Calu3 (cell line): ENCODE results near the gene SYT10. TPM values are rescaled to one million over a fixed set of nuclear protein-coding genes. Genes with fewer than 3 reads are reported as not detected.

Experiments used
- BruUV-seq: library from RNA; stranded (reverse); fragments of 400-500 nt; replicated peaks from 2 replicates; lab custom pipeline; 2021; lab: Mats Ljungman, UMichigan
- CTCF ChIA-PET: fragments of 300-600 bp; sonication (Branson Sonifier 250); formaldehyde crosslinking; loops from one replicate; lab custom pipeline; 2022; ENCODE audit warnings: antibody characterized with exemption; lab: Charles Lee
- DNase-seq: peaks from one replicate; pipeline ENCODE4 v3.0.0; 2022
- H3K27ac Mint-ChIP-seq: one replicate; pipeline ENCODE4 v1.8.0; 2022; ENCODE audit warnings: mixed read lengths; ENCODE audit not compliant: unreplicated experiment
- H3K27me3 Mint-ChIP-seq: one replicate; pipeline ENCODE4 v1.8.0; 2022; ENCODE audit warnings: mixed read lengths; ENCODE audit not compliant: unreplicated experiment
- H3K36me3 Mint-ChIP-seq: one replicate; pipeline ENCODE4 v1.8.0; 2022; ENCODE audit warnings: mild to moderate bottlenecking, moderate library complexity, mixed read lengths; ENCODE audit not compliant: insufficient read depth, unreplicated experiment
- H3K4me1 Mint-ChIP-seq: one replicate; pipeline ENCODE4 v1.8.0; 2022; ENCODE audit warnings: mild to moderate bottlenecking, low read depth, mixed read lengths; ENCODE audit not compliant: unreplicated experiment
- H3K4me3 Mint-ChIP-seq: one replicate; pipeline ENCODE4 v1.8.0; 2022; ENCODE audit warnings: mild to moderate bottlenecking, low read depth, moderate library complexity, mixed read lengths; ENCODE audit not compliant: unreplicated experiment
- H3K9me3 Mint-ChIP-seq: one replicate; pipeline ENCODE4 v1.8.0; 2022; ENCODE audit warnings: low read depth, mixed read lengths; ENCODE audit not compliant: unreplicated experiment
- intact Hi-C: fragments of 100-400 bp; cut with micrococcal nuclease; formaldehyde crosslinking; loops from one replicate; pipeline ENCODE4 v1.10.0; 2022; ENCODE audit not compliant: unreplicated experiment
- total RNA-seq: library from RNA; stranded (reverse); gene quantifications from 2 replicates; pipeline ENCODE4 v1.2.3, GENCODE V29; 2022
- TF ChIP-seq, protein P1 (sequence below): fragments of 200-600 bp; IDR thresholded peaks from one replicate; pipeline ENCODE4 v1.8.0; 2022; ENCODE audit warnings: antibody characterized with exemption; ENCODE audit not compliant: unreplicated experiment

SYT10 gene
- total RNA-seq, 1 experiment from 2014 or later, result 2.9 TPM

DNA sequence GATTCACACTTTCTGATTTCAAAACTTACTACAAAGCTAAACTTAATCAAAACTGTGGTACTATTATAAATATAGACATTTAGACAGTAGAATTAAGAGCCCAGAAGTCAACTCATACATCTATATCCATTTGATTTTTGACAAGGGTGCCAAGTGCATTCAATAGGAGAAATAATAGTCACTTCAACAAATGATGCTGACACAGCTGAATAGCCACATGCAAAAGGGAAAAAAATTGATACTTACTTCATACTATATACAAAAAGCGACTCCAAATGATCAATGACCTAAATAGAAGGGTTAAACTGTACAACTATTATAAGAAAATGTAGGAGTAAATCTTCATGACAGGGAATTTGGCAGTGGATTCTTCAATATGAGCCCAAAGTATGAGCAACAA lies 40.7 kb upstream of the SYT10 start:
- DNase-seq, result no peak
- BruUV-seq, result no TSS peak
- intact Hi-C loops, result no loop called here
- Mint-ChIP-seq H3K4me3 (no peak overlapping the region), H3K27ac (no peak overlapping the region), H3K27me3 (no peaks in the 10 kb centered on the region), H3K9me3 (peaks cover 2% of the 10 kb centered on the region), H3K36me3 (no peaks in the 10 kb centered on the region), H3K4me1 (peaks cover 37% of the 10 kb centered on the region)
- CTCF ChIA-PET, result no interaction called here
- TF ChIP-seq, protein P1, sequence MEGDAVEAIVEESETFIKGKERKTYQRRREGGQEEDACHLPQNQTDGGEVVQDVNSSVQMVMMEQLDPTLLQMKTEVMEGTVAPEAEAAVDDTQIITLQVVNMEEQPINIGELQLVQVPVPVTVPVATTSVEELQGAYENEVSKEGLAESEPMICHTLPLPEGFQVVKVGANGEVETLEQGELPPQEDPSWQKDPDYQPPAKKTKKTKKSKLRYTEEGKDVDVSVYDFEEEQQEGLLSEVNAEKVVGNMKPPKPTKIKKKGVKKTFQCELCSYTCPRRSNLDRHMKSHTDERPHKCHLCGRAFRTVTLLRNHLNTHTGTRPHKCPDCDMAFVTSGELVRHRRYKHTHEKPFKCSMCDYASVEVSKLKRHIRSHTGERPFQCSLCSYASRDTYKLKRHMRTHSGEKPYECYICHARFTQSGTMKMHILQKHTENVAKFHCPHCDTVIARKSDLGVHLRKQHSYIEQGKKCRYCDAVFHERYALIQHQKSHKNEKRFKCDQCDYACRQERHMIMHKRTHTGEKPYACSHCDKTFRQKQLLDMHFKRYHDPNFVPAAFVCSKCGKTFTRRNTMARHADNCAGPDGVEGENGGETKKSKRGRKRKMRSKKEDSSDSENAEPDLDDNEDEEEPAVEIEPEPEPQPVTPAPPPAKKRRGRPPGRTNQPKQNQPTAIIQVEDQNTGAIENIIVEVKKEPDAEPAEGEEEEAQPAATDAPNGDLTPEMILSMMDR, result no peak

DNA sequence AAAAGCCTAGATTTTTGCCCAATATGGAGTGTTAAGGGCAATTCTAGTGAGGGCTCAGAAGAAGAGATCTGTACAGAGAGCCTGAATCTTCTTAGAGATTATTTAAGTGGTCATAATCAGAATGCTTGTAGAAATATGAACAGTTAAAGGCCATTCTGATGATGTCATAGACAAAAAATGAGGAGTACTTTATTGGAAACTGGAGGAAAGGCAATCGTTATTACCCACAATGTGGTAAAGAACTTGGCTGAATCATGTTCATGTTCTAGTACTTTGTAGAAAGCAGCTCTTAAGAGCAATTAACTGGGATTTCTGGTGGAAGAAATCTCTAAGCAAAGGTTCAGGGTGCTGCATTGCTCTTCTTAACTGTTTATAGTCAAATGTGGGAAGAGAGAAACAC lies 36.4 kb upstream of the SYT10 start:
- BruUV-seq, result no TSS peak
- TF ChIP-seq, protein P1, result no peak
- no peak overlapping the region for H3K4me3 Mint-ChIP-seq
- no peak for DNase-seq
- no peaks in the 10 kb centered on the region for H3K36me3 Mint-ChIP-seq
- CTCF ChIA-PET, result no interaction called here
- no peaks in the 10 kb centered on the region for H3K27me3 Mint-ChIP-seq
- H3K4me1 Mint-ChIP-seq, result peaks cover 35% of the 10 kb centered on the region
- intact Hi-C loops, result no loop called here
- H3K27ac Mint-ChIP-seq, result peak overlapping the region; percentile 89
- peaks cover 2% of the 10 kb centered on the region for H3K9me3 Mint-ChIP-seq

DNA sequence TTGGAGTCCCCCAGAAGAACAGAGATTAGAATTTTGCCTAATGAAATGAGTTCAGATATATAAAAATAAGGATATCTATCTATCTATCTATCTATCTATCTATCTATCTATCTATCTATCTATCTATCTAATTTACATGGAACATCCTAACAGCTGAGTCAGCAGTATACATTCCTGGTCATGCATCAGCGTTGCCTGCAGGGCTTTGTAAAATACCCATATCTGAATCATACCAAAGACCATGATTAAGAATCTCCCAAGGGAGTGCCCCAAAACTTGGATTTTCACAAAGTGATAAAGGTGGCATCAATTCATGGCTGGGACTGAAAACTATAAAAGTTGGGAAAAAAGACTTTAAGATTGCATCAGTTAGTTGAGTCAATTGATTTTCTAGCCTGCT lies 32.7 kb upstream of the SYT10 start:
- TF ChIP-seq, protein P1, result no peak
- CTCF ChIA-PET, result no interaction called here
- no peak for DNase-seq
- Mint-ChIP-seq H3K4me3 (no peak overlapping the region), H3K9me3 (peaks cover 3% of the 10 kb centered on the region), H3K36me3 (no peaks in the 10 kb centered on the region), H3K4me1 (peaks cover 29% of the 10 kb centered on the region), H3K27ac (no peak overlapping the region), H3K27me3 (no peaks in the 10 kb centered on the region)
- BruUV-seq, result no TSS peak
- intact Hi-C loops, result no loop called here

DNA sequence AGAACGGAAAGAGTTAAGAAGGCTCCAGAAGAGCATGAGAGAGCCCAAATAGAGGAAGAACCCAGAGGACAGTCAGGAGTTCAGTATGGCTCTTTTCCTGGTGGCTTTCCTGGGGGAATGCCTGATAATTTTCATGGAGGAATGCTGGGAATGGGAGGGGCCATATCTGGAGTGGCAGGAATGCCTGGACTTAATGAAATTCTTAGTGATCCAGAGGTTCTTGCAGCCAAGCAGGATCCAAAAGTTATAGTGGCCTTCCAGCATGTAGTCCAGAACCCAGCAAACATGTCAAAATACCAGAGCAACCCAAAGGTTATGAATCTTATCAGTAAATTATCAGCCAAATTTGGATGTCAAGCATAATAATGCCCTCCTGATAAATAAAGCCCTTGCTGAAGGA lies 15.5 kb upstream of the SYT10 start:
- H3K9me3 Mint-ChIP-seq, result peaks cover 3% of the 10 kb centered on the region
- no peak overlapping the region for H3K27ac Mint-ChIP-seq
- no peaks in the 10 kb centered on the region for H3K27me3 Mint-ChIP-seq
- BruUV-seq, result no TSS peak
- H3K36me3 Mint-ChIP-seq, result no peaks in the 10 kb centered on the region
- no peak overlapping the region for H3K4me3 Mint-ChIP-seq
- peaks cover 10% of the 10 kb centered on the region for H3K4me1 Mint-ChIP-seq
- no peak for DNase-seq
- TF ChIP-seq, protein P1, result no peak
- CTCF ChIA-PET, result no interaction called here
- intact Hi-C loops, result no loop called here
